PFSK-1 (cell line): ENCODE measurements around the gene GJD2.

Source experiments
- FOXP2 ChIP-seq: optimal IDR thresholded peaks from 2 replicates; pipeline ENCODE3; 2011; ENCODE audit warnings: borderline replicate concordance, control low read depth, inconsistent platforms; ENCODE audit not compliant: insufficient read depth; ENCODE audit errors: extremely low read length, extremely low read depth
- POLR2AphosphoS5 ChIP-seq: IDR thresholded peaks from 2 replicates; pipeline ENCODE4 v1.6.1; 2012; ENCODE audit warnings: low read depth, mild to moderate bottlenecking, control low read depth, low read length, moderate library complexity
- SIN3A ChIP-seq: IDR thresholded peaks from 2 replicates; pipeline ENCODE4 v1.6.1; 2012; ENCODE audit warnings: mild to moderate bottlenecking, low read length, moderate library complexity, borderline replicate concordance; ENCODE audit not compliant: insufficient read depth
- TAF1 ChIP-seq: IDR thresholded peaks from 2 replicates; pipeline ENCODE4 v1.6.1; 2012; ENCODE audit warnings: low read length, control low read depth, borderline replicate concordance; ENCODE audit not compliant: insufficient read depth
- TF ChIP-seq, protein P1 (sequence below), 2 experiments: IDR thresholded peaks; 2 replicates each; pipeline versions ENCODE4 v1.6.1 to v1.8.0; 2011 to 2012; ENCODE audit warnings: low read depth in 2 of 2, low read length in 2 of 2, control low read depth in 1 of 2, inconsistent platforms in 1 of 2, mild to moderate bottlenecking in 1 of 2, moderate library complexity in 1 of 2; ENCODE audit not compliant: insufficient read depth in 1 of 2

The GJD2 gene

DNA sequence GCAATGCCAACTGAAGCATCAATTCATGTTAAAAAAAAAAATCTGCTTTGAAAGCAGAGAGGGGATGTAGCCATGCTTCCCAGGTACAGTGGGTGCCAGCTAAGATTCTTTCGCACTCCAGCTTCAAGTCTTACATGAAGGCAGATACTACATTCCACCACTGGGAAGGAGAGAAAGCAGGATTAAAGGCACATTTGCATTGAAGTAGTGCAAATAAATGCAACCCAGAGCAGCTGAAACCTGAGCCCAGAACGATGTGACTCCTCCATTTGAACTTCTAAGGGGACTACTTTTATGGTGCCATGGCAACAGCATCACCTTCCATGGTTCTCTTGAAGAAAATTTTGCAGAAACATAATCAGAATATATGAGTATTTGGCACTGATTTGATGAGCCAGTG lies 19.1 kb upstream of the GJD2 start:
- TF ChIP-seq SIN3A: no peak
- TF ChIP-seq FOXP2: no peak
- no peak for TF ChIP-seq POLR2AphosphoS5
- no peak for TF ChIP-seq TAF1
- TF ChIP-seq, protein P1, sequence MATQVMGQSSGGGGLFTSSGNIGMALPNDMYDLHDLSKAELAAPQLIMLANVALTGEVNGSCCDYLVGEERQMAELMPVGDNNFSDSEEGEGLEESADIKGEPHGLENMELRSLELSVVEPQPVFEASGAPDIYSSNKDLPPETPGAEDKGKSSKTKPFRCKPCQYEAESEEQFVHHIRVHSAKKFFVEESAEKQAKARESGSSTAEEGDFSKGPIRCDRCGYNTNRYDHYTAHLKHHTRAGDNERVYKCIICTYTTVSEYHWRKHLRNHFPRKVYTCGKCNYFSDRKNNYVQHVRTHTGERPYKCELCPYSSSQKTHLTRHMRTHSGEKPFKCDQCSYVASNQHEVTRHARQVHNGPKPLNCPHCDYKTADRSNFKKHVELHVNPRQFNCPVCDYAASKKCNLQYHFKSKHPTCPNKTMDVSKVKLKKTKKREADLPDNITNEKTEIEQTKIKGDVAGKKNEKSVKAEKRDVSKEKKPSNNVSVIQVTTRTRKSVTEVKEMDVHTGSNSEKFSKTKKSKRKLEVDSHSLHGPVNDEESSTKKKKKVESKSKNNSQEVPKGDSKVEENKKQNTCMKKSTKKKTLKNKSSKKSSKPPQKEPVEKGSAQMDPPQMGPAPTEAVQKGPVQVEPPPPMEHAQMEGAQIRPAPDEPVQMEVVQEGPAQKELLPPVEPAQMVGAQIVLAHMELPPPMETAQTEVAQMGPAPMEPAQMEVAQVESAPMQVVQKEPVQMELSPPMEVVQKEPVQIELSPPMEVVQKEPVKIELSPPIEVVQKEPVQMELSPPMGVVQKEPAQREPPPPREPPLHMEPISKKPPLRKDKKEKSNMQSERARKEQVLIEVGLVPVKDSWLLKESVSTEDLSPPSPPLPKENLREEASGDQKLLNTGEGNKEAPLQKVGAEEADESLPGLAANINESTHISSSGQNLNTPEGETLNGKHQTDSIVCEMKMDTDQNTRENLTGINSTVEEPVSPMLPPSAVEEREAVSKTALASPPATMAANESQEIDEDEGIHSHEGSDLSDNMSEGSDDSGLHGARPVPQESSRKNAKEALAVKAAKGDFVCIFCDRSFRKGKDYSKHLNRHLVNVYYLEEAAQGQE (IDR thresholded peaks at IDR 0.05; ENCODE audit: insufficient read depth in 1 of 2, low read depth in 2 of 2, low read length in 2 of 2): no peak

DNA sequence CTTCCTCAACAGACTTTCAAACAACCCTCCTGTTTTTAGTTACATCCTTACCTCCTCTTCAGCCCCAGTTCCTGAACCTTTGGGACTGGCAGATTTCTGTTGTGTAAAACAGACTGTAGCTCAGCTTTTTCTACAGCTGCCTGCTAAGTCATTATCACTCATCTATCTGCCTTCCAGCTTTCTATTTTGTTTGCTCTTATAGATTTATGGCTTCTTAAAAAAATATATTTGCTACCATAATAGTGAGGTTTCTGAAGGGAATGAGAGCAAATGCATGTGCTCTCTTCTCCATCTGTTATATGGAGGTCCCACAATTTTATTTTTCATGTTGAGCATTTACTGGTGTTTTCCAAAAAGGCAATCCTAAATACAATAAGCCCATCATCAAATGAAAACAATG lies 18.2 kb upstream of the GJD2 start:
- TF ChIP-seq POLR2AphosphoS5: no peak
- TF ChIP-seq, protein P1 (IDR thresholded peaks at IDR 0.05; ENCODE audit: insufficient read depth in 1 of 2, low read depth in 2 of 2, low read length in 2 of 2): no peak
- no peak for TF ChIP-seq FOXP2

GRCh38 chr15:34772312-34772711 lies 17.5 kb upstream of the GJD2 start:
- TF ChIP-seq SIN3A: no peak
- no peak for TF ChIP-seq FOXP2
- no peak for TF ChIP-seq TAF1
- TF ChIP-seq, protein P1 (IDR thresholded peaks at IDR 0.05; ENCODE audit: insufficient read depth in 1 of 2, low read depth in 2 of 2, low read length in 2 of 2): no peak
- TF ChIP-seq POLR2AphosphoS5: no peak

GRCh38 chr15:34769711-34770110 lies 14.9 kb upstream of the GJD2 start:
- TF ChIP-seq TAF1 (no peak), FOXP2 (no peak), SIN3A (no peak), POLR2AphosphoS5 (no peak)
- TF ChIP-seq, protein P1 (IDR thresholded peaks at IDR 0.05; ENCODE audit: insufficient read depth in 1 of 2, low read depth in 2 of 2, low read length in 2 of 2): no peak

- TF ChIP-seq FOXP2 (no peak), POLR2AphosphoS5 (no peak), TAF1 (no peak), SIN3A (no peak)
- TF ChIP-seq, protein P1 (IDR thresholded peaks at IDR 0.05; ENCODE audit: insufficient read depth in 1 of 2, low read depth in 2 of 2, low read length in 2 of 2): no peak
Observed at GRCh38 chr15:34768530-34768929, 13.7 kb upstream of the GJD2 start.
